ENCODE results near the gene SCAMP2.
A peak's percentile ranks its signal among the peaks of the same experiment; 100 is the strongest.

SCAMP2 gene

DNA sequence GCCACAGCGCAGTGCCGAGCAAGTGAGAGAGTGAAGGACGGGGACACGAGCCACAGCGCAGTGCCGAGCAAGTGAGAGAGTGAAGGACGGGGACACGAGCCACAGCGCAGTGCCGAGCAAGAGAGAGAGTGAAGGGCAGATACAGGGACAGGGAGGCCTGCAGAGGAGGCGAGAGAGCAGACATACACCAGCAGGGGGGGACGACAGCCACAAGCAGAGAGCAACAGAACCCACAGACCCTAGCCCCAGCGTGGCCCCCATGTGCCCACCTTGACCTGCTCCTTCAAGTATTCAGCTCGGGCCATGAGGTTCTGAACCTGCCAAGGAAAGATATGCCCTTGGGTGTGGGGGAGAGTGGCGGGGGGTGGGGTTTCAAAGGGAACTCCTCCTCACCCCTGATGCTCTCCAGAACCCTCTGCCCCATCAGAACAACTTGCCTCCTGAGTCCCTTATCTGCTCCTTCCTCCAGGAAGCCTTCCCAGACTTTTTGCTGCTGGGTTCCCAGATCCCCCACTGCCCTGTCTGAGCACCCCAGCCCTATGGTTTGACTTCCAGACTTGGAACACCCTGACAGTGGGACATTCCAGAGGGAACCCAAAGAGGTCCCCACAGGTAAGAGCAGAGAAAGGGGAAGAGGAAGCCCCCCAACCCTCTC is 35.6 kb downstream of the SCAMP2 start:
- no peak for DNase-seq

DNA sequence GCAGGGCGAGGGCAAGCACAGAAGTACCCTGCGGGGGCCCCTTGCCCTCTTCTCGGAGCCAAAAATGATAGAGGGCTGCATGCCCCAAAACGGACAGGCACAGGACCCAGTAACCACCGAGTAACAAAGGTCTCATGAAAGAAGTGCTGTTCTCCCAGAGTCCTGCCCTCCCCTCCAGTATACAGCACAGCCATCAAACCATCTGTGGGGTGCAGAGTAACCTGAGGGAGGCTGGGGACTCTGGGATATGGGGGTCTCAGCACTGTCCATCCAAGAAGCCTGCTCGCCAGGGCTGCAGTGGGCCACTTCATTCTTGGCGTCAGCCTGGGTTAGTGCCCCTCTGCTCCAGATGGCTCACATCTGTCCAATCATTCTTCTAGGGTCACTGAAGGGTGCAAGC is 36.3 kb downstream of the SCAMP2 start:
- no peak for DNase-seq

DNA sequence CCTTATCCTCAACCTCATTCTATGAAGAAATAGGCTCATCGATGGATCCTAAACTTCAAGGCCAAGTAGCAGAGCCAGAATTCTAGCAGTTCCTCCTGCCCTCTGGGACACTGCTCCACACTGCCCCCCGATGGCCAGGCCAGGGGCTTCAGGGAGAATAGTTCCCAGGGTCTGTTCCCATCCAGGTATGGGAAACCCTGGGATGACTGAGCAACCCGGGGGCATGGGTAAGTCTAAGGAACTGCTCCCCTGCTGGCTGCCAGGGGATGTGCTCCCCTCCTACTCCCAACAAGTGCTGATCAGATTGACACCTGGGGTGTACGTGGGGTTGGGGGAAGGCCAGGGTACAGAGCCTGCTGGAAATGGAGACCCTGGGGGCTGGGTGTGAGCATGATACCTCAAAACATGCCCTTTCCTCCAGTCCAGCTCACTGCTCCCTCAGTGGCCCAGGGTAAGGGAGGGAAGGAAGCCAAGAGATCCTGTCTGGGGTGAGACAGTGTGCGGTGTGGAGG is 37.8 kb downstream of the SCAMP2 start:
- peak; percentile 23 for DNase-seq

DNA sequence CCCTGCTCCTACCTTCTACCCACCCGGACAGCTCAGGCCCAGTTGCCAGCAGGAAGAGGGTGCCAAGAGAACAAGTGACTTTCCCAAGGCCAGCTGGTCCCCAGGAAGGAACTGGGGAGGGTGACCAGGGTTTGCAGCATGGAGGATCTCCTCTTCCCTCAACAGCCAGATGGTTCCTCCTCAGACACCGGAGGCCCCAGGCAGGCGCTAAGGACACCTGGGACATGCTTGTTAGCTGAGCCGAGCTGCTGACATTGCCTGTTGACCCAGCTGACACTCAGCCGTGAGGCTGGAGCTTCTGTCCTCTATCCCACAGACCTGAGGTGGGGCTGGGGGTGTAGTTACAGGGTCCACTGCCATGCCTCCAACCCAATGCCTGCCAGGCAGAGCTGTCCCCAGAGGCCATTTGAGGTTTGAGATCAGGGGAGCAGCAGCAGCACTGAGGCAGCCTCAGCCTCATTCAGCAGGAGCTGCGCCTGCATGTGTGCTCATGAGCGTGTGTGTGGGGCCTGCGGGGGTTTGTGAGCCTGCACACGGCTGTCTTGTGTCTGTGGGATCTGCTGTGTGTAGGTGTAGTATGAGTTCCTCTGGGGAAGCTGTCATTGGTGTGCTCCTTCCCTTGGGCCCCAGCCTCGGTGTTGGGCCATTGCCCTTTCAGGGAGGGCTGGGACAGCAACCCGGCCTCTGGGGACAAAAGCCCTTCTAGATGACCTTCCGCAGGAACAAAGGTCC is 39.6 kb downstream of the SCAMP2 start:
- DNase-seq: no peak

DNA sequence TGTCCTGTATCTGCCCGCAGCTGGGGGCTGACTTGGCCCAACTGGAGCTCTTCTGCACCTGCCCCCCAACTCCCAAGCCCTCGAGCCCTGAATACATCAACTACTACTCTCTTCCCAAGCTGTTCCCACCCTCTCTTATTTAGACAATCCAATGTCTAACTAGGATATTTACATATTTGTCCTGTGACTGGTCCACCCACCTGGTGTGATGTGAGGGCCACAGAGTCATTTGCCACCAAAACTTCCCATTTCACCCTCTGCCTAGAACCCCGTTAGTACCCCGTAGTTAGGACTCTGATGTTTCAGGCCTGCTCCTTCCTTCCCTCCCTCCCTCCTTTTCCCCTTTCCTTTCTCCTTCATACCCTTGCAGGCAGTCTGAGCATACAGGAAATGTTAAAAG is 40.3 kb downstream of the SCAMP2 start:
- DNase-seq: no peak

DNA sequence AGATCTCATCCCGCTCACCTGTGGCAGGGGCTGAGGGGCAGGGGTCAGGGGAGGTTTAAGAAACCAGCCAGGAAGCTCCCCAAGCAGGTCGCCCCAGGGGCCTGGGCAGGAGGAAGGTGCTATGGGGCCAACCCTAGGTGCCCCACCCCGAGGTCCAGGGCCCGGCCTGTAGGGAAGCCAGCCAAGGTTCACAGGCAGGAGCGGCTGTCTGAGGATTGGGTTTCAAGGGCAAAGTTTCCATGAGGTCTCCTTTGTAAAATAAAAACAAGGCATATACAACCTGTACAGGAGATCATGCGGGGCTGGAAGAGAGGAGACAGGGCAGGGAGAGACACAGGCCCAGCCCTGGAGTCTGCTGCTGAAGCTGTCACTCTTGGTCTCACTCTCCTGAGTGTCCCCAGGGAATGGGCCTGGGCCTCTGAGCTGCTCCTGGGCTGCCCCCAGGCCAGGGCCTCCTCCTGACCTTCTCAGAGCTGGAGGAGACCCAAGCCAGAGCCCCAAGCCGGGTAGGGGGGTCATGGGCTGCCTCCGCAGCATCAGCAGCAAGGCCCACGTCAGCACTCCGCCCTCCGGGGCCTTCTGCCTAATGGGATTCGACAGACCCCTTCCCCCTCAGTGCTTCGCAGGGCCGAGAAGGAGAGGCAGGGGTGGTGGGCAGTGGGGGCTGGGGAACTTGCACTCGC is 41.2 kb downstream of the SCAMP2 start:
- no peak for DNase-seq

DNA sequence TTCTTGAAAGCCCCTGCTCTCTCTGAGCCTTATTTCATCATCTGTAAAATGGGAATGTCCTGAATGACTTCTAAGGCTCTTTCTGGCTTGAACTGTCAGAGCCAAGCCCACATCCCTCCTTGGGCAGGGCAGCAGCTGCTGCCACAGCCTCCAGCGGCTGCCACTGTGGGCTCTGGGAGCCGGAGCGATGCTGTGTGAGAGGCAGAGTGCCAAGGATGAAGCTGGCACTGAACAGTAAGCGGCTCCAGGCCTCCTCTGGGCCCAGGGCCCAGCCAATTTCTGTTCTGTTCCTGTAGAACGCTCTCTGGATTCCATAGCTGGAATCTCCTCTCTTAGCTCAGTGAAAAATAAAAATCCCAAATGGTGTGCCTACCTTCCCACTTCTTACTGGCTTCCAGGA is 42.3 kb downstream of the SCAMP2 start:
- DNase-seq: no peak

DNA sequence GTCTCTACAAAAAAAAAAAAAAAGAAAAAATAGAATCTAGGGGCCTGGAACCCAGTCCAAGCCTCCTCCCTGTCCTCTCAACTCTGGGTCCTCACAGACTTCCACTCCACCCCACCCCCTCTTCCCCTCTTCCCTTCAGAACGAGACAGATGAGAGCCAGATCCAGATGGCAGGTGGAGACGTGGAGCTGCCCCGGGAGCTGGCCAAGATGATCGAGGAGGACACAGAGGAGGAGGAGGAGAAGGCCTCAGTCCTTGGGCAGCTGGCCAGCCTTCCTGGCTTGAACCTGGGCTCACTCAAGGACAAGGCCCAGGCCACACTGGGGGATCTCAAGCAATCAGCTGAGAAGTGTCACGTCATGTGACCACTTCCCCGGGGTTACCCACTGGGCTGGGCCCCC is 43.2 kb downstream of the SCAMP2 start:
- no peak for DNase-seq

DNA sequence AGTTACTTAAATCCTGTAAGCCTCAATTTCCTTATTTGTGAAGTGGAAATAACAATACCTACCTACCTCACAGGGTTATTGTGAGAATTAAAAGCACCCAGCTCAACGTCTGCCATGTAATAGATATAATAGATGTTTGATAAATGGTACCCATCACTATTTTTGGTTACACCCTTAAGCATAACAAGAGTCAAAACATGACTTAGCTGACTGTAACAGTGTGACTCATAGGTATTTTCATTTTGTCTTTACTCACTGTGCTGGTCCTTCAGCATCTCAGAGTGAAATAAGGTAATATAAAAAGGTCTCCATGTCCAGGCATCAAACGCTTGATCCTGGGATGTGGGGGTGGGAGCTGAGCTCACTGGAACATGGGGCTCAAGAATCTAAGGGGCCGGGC is 43.7 kb downstream of the SCAMP2 start:
- DNase-seq: no peak

DNA sequence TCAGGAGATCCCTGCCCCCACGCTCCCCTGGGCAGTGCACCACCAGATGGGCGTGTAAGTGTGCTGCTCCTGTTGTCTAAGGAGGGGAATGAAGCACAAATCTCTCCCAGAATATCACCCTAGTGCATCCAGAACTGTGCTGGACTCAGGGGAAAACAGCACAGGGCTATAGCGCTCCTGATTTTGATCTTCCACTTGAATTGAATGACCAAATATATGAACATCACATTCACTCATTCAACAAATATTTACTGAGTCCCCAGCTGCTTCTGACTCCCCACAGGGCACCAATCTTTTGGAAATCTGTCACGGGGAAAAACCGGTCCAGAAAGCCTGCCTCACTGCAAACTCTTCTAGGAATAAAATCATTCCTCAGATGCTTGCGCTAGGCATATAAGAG is 44.3 kb downstream of the SCAMP2 start:
- no peak for DNase-seq

DNA sequence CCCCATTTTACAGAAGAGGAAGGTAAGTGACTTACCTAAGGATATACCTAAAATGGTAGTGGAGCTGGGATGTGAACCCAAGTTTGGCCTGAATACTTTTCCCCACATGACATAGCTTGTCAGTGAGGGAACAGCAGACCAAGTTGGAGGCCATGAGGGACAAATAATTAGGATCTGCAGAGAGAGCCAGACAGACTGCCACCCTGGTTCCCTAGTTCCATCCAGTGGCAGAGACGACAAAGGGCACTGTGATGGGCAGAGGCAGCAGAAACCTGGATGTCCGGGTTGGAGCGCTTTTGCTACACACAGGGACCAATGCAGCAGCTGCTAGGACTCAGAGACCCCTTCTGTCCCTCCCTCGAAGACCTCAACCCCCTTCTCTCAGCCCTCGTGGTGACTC is 45.6 kb downstream of the SCAMP2 start:
- DNase-seq: no peak

DNA sequence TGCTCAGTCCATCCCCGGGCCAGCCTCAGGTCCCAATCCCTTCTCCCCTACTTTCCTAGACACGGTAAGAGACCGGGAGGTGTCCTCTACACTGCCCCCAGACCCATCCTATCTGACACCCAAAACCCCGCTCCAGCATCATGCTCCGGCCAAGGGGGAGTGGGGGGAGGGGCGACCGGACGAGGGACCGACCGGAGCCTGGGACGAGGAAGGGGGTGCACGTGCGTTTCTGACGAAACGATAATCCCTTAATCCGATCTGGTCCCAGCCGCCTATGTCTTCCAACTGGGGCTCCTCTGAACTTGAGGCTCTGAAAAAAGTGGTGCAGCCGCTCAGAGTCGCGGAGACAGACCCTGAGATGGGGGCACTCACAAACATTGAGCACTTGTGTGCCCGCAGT is 46.2 kb downstream of the SCAMP2 start:
- DNase-seq: no peak

DNA sequence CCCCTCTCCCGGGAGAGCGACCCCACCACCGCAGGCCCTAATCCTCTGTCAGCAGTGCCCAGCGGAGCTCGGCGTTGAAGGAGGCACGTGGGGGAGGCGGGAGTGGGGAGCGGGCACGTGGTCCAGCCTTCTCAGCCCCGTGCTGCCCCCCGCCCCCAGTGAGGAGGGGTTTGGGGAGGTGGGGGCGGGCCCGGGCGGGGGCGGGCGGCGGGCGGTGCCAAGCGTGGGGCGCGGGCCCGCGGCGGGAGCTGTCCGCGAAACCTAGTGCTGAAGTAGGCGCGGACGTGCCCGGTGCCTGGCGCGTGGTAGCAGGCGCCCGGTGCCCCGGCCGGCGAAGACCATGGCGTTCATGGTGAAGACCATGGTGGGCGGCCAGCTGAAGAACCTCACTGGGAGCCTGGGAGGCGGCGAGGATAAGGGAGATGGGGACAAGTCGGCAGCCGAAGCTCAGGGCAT is 46.8 kb downstream of the SCAMP2 start, which contains the start of gene CPLX3:
CPLX3 (plus strand) TSS at position 264 of the 456 bp plus-strand sequence; CDS start at position 341, 77 bp downstream.
- no peak for DNase-seq

DNA sequence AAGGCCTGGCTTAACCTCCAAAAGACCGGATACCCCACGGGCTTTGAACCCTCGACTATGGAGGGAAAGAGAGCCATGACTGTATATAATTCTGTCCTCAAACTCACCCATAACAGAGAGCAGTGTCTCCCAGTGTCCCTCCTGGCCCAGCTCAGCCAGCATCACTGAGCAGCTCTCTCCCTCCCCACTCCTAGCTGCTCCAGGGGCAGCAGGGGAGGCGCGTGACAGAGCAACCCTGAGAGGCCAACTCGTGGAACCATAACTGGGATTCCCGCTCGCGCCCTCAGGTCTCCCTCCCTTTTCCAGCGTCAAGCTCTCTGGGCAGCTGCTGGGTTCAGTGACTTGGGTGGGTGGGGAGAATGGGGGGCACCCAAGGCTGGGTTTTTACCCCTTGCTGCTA is 47.3 kb downstream of the SCAMP2 start:
- no peak for DNase-seq

DNA sequence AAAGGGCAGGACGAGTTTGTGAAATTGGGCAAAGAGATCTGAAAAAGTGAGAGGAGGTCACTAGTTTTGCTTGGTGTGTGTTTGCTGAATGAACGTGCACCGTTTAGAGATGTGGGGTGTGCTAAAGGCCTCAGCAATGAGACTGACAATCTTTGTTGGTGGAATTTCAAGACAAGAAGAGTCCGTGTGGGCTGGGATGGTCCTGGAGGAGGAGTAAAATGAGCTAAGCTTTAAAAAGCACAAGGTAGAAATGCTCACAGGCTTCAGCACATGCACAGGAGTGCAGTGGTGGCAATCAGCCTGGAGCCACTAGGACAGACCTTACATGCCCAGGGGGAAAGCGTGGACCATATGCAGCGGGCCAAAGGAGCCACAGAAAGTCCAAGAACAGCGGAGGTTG is 48.2 kb downstream of the SCAMP2 start:
- DNase-seq: no peak

DNA sequence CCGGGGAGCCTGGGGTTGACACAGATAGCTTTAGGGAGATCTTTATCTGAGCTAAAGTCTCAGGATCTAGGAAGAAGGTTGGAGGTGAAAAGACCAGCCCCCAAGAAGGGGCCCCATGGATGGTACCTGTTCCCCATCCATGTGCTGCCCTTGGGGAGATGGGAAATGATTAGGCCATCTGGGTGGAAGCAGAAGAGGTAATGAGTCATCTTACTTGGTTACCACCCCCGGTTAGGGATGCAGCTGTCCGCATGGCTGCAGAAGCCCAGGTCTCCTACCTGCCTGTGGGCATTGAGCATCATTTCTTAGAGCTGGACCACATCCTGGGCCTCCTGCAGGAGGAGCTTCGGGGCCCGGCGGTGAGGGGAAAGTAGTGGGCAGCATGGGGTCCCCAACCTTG is 49.8 kb downstream of the SCAMP2 start:
- DNase-seq: no peak

DNA sequence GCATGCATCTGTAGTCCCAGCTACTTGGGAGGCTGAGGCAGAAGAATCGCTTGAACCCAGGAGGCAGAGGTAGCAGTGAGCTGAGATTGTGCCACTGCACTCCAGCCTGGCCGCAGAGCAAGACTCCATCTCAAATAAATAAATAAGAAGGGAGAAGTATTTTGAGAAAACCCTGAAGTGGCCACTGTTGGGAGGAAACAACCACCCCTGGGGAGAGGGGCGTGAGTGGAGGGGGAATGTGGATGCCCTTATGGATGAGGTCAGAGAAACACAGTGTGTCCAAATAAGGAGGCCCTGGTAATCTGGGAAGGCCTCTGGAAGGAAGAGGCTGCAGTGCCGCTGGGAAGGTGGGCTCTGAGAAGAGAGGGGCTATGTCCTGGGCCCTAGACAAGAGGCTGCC is 50.9 kb downstream of the SCAMP2 start:
- no peak for DNase-seq

DNA sequence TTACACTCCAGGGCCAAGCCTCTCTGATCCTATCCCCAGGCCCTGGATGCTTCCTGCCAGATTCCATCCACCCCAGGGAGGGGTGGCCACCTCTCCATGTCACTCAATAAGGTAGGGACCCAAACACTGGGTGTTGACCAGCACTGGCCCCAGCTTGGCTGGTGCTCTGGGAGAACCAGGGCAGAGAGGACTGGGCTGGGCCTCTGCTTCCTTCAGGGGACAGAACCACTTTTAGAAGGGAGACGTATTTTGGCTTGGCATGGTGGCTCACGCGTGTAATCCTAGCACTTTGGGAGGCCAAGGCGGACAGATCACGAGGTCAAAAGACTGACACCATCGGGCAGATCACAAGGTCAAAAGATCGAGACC is 51.4 kb downstream of the SCAMP2 start:
- DNase-seq: no peak

DNA sequence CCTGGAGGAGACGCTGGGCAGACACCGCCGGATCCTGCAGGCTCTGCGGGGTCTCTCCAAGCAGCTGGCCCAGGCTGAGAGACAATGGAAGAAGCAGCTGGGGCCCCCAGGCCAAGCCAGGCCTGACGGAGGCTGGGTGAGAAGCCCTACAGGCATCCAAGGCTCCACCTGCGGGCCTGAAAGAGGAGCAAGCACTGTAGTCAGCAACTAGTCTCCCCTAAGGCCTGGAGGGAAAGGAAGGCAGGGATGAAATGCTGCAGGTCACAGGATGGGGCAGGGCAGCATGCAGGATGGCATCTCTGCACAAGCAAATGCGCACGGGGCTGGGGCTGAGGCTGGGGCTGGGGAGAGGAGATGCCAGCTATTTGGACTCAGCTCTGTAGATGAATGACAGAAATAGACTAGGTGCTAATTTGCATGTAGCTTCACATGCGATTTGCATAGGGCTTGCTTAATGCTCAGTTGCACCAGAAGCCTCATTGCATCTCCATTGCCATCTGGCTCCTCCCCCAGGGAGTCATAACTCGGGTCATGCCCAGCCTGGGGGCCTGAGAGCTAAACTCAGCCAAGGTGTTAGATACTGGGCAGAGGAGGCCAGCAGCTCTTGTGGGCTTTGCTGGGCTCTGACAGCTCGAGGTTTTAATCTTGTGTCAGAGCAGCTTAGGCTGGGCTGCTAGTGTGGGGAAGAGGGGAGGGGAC is 51.9 kb downstream of the SCAMP2 start:
- peak; percentile 51 for DNase-seq

DNA sequence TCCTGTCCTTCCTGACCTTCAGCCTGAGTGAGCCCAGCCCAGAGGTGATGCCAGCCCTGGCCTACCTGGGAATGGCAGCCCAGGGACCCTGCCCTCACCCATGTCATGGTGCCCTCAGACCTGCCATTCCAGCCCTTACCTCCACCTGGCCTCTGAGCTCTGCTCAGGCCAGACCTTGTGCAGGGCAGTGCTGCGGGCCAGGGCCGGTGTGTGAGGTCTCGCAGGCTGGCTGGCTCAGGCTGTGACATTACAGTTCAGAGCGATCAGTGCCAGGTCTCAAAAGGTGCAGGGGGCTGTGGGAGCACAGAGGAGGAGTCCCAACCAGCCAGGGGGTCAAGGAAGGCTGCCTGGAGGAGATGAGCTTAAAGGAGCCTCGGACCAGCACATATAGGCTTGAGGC is 53.1 kb downstream of the SCAMP2 start:
- DNase-seq: no peak

DNA sequence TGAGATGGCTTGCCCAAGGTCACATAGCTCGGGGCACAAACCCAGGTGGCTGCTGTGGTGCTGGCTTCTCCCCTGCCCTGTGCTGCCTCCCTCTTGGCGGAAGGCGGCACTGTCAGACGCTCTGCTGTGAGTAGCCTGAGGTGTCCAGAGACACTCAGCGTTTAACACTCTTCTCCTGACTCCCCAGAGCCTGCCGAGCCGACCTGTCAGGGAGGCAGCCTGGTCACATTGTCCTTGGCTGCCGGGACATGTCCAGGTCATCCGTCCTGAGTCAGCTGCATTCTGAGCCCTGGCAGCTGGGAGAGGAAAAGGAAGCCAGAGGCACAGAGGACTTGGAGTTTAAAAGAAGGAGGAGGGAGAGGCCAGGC is 55.8 kb downstream of the SCAMP2 start:
- no peak for DNase-seq

DNA sequence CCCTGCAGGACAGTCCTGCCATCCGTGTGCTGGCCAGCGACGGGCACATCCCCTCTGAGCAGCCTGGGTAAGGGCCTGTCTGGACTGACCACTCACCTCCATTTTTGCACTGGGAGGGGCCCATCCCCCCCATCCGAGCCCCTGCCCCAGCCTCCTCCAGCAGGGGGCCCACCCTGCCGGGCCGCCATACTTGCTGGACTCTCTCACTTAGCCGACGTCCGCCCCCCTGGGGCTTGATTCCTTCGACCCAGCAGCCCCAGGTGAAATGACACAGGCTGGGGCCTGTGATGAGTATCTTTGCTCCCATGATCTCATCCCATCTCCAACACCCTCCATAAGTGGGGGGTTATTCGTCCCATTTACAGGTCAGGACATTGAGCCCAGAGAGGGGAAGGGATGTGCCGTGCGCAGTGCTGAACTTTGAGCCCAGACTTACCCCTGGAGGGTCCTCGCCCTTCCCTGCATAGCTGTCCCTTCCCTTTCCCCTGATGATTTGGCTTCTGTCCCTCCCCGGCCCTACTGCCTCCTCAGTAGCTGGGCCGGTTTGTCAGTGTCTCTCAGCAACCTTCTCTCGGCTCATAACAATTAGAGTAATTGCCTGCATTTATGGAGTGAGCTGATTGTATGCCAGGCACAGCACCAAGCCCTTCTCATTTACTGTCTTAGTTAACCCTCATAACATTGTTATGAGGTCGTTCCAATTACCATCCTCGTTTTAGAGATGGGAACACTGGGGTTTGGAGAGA is 56.4 kb downstream of the SCAMP2 start:
- DNase-seq: no peak

DNA sequence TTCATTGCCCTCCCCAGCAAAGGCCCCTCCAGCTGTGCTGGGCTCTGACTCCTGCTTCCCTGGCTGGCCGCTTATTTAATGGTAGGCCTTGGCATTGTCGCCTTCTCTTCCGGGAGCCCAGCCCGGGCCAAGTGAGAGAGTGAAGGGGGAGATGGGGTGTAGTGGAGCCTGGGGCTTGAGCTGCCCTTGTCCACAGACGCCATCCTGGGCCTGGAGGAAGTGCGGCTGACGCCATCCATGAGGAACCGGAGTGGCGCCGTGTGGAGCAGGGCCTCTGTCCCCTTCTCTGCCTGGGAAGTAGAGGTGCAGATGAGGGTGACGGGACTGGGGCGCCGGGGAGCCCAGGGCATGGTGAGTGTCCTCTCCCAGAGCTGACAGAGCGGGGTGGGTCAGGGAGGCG is 57.2 kb downstream of the SCAMP2 start:
- no peak for DNase-seq
